GM21526 (cell line): Measurements from ENCODE around the gene HM13.
A peak's percentile ranks its signal among the peaks of the same experiment; 100 is the strongest.
"Not testable (repeated sequence)": the region's sequence is repeated elsewhere in the genome, so short reads cannot be mapped to it uniquely, and the experiment has no call there.

Source experiments
- ATAC-seq: cut with Tn5 transposase; IDR thresholded peaks from one replicate; pipeline ENCODE4 v1.9.1; 2021; ENCODE audit warnings: moderate library complexity; ENCODE audit not compliant: unreplicated experiment, low FRiP score

The HM13 gene

DNA sequence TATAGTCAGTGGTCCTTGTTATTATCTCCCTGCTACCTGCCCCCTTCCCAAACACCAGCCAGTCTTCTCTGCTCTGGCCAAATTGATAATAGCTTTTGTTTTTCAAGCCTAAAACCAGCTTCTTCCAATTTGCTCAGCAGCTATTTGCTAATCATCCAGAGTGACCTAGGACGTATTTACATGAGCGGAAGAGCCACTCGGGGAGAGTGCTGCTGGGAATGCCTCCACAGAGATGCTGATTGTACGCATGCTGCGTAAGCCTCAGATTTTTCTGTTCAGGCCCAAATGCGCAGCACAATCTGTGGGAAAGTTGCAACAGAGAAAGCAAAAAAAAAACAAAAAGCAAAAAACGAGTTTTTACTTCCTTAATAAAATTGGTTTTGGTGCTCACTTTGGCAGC lies 66.5 kb downstream of the HM13 start:
- ATAC-seq: no peak

DNA sequence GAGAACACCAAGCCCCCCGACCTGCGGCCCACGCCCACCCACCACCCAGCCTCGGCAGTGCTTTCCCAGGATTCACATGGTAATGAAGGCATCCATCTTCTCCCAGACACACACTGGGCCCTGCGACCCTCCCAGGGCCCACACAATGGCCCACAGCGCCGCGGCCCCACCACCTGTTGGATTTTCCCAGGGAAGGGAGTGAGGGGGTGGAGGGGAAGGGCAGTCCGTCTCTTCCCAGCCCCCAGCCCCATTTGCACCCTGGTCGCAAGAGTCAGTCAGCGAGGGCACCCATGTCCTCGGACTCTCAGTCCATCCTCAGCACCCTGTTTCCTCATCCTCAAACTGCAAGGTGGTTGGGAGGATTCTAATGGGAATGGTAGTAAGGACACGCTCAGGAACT lies 67.1 kb downstream of the HM13 start:
- no peak for ATAC-seq

DNA sequence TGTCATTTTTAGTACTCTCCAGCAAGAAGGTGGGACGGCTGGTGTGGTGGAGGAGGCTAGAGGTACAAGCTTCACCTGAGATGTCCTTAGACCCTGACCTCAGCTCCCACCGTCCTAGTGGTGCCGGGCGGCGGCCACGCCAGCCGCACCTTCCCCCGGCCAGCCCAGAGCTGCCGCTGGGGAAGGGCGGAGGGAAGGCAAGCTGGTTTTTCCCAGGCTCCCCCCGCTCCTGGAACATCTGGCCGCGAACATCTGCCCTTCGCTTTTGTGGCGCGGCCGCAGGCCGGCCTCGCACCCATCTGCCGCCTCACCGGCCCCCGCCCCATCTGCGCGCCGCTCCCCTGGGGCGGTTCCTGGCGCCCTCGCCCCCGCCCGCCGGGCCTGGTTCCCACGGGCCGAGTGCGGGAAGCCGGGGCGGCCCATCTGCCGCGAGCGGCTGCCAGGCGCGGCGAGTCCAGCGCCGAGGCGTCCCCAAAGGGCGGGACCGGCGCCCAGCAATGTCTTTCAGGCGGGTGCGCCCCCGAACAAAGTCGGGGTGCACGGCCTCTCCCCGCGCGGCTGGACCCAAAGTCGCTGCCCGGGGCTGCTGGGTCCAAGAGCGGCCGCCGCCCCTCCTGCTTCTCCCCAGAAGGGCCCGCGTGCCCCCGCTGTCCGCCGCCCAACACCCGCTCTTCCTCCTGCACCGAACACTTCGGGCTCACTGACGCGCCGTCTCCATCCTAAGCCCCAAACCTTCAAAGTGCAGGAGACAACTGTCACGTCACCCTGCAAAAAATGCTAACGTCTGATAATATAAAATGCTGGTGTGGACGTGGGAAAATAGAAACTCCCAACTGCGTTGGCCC lies 73.5 kb downstream of the HM13 start:
- ATAC-seq: no peak

DNA sequence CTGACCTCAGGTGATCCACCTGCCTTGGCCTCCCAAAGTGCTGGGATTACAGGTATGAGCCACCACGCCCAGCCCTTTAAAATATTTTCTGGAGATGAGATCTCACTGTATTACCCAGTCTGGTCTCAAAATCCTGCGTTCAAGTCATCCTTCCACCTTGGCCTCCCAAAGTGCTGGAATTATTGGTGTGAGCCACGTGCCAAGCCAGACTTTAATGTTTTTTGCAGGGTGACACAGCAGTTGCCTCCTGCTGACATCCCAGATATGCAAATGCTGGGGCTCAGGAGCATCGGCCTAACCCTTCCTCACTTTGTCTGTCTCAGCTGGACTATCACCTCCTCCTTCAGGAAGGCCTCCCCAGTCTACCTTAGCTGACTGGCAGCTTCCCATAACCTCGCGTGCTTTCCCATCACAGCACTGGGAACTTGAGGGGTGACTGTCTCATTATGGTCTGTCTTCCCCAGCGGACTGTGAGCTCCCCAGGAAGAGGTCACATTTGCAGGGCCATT lies 76.5 kb downstream of the HM13 start:
- no peak for ATAC-seq

DNA sequence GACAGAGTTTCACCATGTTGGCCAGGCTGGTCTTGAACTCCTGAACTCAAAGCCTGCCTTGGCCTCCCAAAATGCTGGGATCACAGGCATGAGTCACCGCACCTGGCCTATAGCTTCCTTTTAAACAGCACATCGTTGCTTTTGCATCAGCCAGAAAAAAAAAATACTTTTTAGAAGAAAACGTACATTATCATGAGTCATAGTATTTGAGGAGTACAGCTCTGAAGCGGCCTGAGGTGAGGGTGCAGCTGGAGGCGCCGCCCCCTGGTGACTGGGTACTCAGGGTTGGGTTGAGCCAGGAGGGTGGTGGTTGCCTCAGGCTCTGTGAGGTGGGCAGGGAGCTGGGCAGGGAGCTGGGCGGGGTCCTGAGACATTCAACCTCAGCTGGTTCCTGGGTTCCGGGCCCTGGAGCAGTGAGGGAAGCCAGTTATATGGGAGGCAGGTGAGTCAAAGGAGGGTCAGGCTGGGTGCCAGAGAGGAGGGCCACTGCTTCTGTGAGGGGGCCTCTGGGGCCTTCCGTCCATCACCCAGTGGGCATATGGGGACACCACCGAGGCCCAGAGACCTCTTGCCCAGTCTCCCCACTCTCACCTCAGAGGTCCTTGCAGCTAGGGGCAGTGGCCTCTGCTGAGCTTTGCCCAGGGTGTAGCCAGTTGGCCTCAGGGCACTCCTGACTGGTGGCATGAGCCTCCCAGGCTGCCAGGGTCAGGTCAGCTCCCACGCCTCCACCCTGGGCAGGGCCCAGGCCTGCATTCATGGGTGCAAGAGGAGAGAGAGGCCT lies 79.2 kb downstream of the HM13 start:
- no peak for ATAC-seq

DNA sequence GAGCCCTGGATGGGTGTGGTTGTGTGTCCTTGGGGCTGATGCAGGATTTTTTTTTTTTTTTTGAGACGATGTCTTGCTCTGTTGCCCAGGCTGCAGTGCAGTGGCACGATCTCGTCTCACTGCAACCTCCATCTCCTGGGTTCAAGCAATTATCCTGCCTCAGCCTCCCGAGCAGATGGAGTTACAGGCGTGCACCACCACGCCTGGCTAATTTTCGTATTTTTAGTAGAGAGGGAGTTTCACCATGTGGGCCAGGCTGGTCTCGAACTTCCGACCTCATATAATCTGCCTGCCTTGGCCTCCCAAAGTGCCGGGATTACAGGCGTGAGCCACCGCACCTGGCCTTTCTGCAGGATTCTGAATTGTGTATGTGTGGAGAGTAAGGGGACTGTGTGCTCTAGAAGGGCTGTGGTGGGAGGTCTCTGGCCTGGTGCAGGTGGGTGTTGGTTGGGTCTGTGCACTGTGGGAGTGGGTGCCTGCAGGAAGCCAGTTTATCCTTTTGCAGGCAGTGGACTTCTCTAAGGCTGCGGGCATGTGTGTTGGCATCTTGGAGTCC lies 79.8 kb downstream of the HM13 start:
- no peak for ATAC-seq

DNA sequence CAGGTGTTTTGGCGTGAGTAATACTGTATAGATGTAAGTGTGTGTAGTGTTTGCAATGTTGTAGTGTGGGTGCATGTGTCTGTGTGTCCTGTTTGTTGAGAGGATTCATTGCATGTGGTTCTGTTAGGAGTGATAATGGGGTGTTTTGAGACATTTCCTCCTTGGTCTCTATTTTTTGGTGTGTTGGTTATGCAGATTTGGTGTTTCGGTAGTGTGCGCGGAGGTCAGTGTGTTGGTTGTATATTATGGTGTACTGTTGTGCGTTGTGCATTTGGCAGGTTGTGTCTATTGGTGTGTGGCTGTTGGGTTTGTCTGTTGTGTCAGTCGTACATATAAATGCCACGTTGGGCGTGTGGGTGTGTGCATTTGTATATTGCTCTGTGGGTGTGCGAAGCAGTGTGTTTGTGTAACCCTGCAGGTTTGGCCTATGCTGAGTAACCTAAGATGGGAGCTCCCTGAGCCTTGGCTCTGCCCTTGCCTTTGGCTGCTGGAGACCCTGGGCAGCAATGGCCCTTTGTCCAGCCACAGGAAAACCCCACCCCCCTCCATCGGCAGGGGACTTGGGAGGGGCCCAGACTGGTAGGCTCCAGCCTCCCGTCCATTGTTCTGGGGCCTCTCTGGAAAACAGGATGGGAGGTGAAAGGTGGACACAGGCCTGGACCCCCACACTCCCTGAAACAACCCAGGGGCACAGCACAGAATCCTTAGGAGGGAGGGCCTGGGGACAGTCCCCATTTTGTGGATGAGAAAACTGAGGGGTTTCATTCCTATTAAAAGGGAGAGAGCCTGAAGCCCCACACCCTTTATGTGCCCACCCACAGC lies 80.5 kb downstream of the HM13 start:
- no peak for ATAC-seq

DNA sequence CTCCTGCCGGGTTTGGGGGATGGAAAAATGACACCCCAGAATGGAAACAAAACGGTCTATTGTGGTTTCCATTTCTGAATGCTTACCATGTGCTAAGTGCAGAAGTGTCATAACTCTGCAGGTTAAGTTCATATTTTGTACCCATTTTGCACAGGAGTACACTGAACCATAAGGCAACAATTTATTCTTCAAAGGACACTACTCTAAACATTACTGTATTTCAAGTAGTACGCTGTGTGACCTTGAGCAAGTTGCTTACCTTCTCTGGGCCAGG lies 81.1 kb downstream of the HM13 start:
- ATAC-seq: no peak

DNA sequence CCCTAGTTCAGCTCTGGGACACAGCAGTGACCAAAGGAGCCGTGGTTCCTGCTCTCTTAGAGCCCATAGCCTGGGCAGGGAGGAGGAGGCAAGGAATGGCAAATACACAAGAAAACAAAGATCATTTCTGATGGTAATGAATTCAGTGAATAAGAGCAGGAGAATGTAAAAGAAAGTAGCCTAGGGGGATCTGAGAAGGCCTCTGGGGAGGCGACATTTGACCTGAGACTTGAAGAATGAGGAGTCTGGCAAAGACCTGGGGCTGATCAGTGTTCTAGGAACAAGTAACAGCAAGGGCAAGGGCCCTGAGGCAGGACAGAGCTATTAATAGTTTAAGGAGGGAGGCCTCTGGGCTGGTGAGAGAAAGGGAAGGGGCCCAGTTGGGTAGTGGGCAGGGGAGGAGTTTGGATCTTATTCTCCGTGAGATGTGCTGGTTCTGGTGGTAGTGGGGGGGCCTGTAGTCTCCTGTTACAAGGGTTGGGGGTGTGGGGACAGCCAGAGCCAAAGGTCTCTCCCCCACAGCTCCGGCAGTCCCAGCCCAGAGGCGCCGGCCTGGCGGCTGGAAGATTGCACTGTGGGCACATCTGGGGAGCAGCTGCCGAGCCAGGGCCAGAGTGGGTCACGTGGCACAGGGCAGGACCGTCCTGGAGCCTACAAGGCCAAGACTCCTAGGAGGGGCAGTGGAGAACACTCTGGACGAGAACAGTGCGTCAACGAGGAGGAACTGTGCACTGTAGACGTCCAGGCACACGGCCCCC lies 81.6 kb downstream of the HM13 start:
- ATAC-seq: no peak

DNA sequence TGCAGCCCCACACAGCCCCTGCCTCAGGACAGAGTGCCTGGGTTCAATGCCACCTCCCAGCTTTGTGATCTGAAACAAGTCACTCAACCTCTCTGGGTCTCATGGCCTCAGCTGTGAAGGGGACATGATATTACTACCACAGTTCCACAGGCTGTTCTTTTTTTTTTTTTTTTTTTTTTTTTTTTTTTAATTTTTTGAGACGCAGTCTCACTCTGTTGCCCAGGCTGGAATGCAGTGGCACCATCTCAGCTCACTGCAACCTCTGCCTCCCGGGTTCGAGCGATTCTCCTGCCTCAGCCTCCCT lies 82.1 kb downstream of the HM13 start:
- not testable (repeated sequence) for ATAC-seq

DNA sequence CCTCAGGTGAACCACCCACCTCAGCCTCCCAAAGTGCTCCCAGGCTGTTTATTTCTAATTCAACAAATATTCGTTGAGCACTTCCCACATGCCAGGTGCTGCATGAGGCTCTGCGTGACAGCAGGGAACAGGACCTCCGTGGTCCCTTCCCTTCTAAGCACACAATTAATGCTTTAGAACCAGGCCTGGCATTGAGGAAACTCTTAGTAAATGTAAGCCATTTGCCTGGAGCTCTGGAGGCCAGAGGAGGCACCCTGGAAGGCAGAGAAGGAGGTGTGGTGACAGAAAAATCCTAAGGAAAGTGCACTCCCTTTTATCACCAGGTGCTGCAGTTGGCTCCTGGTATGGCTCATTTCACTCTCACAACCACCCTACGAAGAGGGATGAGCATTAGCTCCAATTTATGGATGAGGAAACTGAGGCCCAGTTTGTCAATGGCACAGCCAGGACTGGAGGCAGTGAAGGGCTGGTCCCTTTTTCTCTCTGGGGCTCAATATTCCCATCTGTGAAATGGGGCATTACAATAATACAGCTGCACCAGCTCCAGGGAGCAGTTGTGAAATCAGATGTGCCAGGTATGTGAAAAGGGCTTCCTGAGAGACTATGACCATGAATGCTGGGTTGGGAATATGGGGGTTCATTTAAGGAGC lies 82.7 kb downstream of the HM13 start:
- ATAC-seq: no peak

DNA sequence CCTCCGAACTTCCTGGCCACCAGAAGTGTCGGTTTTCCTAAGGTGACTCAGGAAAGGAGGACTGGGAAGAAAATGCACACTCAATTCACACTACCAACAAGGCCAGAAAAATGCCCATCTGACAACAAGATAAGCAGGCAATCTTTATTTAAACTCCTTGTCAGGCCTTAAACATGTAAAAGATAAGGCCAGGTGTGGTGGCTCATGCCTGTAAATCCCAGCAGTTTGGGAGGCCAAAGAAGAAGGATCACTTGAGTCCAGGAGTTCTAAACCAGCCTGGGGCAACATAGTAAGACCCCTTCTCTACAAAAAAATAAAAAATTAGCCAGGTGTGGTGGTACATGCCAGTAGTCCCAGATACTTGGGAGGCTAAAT lies 83.2 kb downstream of the HM13 start:
- ATAC-seq: no peak

DNA sequence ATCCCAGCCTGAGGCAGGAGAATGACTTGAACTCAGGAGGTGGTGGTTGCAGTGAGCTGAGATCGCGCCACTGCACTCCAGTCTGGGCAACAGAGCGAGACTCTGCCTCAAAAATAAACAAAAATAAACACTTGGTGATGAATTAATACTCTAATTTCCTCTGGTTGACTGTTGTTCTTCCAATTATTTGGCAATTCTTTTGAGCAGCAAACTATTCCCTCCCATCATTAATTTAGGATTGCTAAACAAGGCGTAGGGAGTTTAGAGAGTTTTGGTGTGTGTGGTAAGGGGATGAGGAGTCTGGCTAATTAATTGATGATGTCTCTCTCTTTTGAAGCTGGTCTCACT lies 88.2 kb downstream of the HM13 start:
- no peak for ATAC-seq

DNA sequence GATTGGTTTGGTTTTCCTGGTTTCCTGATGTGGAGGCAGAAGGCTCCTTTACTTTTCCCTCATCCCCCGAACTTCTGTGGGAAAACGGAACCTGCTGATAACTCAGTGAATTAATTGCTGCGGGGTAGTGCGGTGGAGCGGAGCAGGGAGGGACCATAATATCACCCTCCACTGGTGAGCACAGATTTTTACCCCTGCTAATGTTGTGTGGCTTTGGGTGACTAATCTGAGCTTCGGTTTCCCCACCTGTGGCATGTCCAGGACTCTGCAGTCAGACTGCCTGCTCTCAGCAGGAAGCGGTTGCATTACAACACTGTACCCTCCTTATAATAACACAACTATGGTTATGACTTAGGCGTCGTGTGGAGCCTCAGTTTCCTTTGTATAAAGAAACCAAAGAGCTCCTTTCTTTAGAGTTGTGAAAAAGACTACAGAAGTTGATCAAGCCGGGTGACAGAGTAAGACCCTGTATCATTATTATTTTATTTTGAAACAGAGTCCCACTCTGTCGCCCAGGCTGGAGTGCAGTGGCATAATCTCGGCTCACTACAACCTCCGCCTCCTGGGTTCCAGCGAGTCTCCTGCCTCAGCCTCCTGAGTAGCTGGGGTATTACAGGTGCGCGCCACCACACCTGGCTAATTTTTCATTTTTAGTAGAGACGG lies 88.7 kb downstream of the HM13 start:
- ATAC-seq: peak; percentile 70

DNA sequence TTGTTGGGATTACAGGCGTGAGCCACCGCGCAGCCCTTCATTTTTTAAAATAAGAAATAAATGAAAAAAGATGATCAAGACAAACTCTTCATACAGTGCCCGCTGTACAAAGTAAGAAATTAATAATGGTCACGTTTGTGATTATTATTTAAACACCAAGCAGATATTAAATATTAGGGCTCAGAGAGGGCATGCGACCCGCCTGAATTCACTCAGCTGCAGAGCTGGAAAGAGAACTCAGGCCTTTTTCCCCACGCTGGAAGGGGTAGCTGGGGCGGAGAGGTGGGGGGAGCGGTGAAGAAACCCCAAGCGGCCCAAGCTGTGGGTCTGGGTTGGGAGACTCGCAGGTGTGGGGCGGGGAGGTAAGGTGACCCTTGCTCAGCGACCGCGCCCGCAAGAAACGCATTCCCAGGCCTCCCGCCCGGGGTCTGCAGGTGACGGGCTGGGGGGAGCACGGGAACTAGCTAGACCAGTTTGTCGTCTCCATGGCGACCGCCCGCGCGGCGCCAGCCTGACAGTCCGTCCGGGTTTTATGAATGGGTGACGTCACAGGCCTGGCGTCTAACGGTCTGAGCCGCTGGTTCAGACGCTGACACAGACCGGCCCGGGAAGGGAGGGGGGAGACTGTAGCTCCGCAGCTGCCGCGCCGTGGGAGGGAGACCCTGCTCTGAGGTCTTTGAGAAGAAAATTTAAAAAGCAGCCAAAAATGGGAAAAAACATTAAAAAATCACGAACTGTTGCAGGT lies 89.8 kb downstream of the HM13 start:
- peak; percentile 49 for ATAC-seq

DNA sequence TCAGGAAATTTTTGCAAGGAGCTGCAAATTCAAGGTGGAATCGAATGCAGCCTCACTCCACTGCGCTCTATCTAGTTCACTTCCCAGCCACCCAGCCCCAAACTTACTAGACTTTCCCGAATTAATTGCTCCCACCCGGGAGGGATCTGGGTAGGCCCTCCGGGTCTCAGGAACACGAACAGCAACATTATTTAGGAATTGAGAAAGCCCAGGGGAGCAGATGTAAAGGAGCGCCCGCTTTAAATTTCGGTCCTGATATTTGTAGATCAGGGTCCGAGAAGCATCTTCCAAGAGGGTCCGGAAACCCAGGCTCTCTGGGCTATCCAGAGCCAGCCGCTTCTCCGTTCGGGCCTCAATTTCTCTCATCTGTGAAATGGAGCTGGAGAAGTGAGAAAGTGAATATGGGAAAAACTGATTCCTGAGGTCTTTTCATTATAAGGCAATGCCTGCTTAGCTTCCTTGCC lies 90.4 kb downstream of the HM13 start:
- no peak for ATAC-seq

DNA sequence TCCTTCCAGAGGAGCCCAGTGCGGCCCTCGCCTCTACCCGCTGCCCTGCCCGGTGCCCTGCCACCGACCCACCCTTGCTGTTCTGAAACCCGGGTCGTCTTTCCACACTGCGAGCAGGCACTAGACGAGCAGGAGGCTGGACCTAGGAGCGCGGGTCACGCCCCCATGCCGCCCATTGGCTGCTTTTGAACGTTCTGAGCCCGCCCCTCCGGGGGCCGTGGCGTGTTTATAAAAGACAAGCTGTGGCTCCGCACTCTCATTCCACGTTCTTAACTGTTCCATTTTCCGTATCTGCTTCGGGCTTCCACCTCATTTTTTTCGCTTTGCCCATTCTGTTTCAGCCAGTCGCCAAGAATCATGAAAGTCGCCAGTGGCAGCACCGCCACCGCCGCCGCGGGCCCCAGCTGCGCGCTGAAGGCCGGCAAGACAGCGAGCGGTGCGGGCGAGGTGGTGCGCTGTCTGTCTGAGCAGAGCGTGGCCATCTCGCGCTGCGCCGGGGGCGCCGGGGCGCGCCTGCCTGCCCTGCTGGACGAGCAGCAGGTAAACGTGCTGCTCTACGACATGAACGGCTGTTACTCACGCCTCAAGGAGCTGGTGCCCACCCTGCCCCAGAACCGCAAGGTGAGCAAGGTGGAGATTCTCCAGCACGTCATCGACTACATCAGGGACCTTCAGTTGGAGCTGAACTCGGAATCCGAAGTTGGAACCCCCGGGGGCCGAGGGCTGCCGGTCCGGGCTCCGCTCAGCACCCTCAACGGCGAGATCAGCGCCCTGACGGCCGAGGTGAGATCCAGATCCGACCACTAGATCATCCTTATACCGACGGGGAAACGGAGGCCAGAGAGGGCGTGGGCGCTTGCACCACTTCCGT lies 91.0 kb downstream of the HM13 start, which contains the start of gene ID1:
TSS of gene ID1 (plus strand) at position 259 of the 871 bp plus-strand sequence. CDS start at position 358, 99 bp downstream.
- ATAC-seq: peak; percentile 77
